ELR (cell line): ENCODE measurements around the gene USP53.
"Not testable (repeated sequence)": the region's sequence is repeated elsewhere in the genome, so short reads cannot be mapped to it uniquely, and the experiment has no call there.

Experiments
- DNase-seq: peaks from one replicate; pipeline ENCODE4 v3.0.0-alpha.2; 2015; ENCODE audit warnings: low read depth

The USP53 gene

GRCh38 chr4:119315036-119315435, 102.5 kb downstream of the USP53 start:
- DNase-seq = no peak

GRCh38 chr4:119317990-119318389, 105.5 kb downstream of the USP53 start:
- DNase-seq = no peak

- DNase-seq = no peak
Observed at GRCh38 chr4:119321921-119322687, 109.6 kb downstream of the USP53 start, which contains the start of gene FABP2. TSS of gene FABP2 (minus strand) at chr4:119322138. CDS start at chr4:119322102, 36 bp downstream.

GRCh38 chr4:119328695-119329094, 116.2 kb downstream of the USP53 start:
- no peak for DNase-seq

- no peak for DNase-seq
Observed at GRCh38 chr4:119329835-119330620, 117.5 kb downstream of the USP53 start.

GRCh38 chr4:119336332-119336979, 123.9 kb downstream of the USP53 start:
- not testable (repeated sequence) for DNase-seq

GRCh38 chr4:119337010-119337409, 124.5 kb downstream of the USP53 start:
- no peak for DNase-seq

GRCh38 chr4:119339895-119340294, 127.4 kb downstream of the USP53 start:
- not testable (repeated sequence) for DNase-seq

GRCh38 chr4:119343293-119343692, 130.8 kb downstream of the USP53 start:
- DNase-seq = not testable (repeated sequence)
